Stimulated activated CD8-positive, alpha-beta memory T cell treated with anti-CD3 and anti-CD28 coated beads, Interleukin-4, amount 100 ng/mL, for 48 hours (primary cell): Measurements from ENCODE around the gene DOCK4.

Experiments used
- DNase-seq: peaks from one replicate; pipeline ENCODE4 v3.0.0-alpha.2; 2020

DOCK4 gene

DNA sequence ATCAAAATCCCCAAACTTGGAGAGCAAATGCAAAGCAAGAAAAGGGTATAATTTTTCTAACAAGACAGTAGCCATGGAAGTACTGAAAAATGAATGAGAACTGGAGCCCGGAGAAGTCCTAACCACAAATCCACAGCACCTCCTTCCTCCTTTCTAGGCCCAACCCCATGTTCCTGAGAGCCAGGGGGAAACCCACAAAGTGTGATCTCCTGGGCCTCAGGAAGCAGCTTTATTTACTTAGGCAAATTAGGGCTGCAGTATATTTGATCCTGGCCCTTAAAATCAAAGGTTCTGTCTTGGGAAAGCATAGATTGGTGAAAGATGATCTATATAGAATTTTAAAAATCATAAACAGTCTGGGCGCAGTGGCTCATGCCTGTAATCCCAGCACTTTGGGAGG is 103.0 kb downstream of the DOCK4 start:
- no peak for DNase-seq

DNA sequence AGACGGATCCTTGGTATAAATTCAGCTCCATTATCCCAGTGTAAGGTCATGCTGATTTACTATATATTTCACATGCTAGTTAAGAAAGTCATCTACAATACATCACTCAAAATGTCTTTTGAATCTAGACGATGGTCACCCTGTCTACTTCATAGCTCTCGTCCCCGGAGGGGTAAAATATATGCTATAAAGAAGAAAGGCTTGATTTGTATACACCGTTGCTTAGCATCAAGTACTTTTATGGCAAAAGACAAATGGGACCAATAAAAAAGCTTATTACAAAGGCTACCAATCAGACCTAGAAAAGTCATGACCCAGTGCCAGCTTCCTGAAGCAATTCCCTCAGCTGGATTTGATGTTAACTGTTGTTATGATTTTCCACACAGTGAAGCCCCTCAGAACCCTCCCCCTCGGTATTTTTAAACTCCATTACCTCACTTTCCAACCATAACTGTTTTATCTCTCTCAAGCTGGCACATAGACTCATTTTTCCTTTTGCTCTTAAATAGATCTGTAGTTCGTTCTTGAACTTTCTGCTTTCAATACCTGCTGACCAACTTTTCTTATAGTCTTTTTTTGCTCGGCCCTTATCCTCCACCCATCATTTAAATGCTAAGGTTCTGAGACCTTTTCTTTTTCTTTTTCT is 104.9 kb downstream of the DOCK4 start:
- no peak for DNase-seq

DNA sequence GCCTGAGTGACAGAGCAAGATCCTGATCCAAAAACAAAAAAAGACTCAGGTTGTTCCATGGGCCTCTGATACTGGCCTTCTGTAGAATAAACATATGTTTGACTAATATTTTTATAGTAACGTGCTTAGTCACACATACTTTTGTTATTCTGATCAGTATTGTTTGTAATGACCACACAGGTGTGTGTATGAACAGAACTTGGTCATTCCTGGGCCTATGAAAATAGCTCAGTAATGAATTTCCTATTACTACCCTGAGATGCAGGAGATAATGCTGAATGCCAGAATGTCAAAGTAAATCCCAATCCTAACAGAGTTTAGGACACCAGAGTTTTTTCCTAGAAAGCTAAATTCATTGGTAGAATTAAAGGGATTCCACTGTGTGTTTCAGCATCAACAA is 108.7 kb downstream of the DOCK4 start:
- no peak for DNase-seq

DNA sequence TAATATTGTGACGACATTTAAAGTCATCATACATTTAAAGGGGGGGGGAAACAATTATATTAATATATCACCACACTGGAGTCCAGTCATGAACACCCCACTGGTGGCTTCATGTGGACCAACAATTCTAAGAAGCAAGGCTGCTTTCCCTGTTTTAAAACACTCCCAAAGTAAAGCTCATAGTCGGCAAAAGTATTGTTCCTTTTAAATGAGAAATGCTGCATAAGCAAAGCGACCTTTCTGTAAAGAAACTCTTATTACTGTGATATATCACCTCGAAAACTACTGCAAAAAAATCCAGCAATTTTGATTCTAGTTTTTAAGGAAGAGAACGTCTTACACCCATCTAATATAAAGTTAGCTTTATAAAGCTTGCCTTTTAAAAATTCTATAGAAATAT is 112.8 kb downstream of the DOCK4 start:
- no peak for DNase-seq

DNA sequence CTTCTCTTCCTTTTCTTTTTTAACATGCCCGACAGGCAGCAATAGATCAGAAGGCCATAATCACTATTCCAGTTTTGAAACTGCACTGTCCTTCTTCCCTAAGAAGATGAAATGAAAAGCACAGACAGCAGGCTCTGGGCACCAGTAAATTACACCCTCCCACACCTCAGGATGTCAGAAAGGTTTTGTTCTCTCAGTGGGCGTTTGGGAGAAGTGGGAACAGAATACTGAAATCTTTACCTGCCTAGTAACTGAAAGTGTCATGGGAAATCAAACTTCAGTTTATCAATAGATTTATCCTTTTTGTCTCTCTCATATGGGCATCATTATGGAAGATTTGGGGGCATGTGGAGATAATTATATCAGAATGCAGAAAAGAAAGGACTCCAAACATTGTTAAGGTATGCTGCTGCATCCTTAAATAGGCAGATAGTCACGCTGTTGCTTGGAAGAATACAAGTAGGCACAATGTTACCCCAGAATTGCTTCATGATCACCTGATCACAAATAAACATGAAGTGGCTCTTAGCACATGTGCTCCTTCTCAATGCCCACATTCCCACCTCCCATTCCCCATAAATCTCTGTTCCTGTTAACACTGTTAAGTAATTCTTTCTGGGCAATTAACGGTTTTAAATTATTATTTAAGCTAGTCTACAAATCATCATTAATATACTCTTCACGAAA is 113.3 kb downstream of the DOCK4 start:
- no peak for DNase-seq

DNA sequence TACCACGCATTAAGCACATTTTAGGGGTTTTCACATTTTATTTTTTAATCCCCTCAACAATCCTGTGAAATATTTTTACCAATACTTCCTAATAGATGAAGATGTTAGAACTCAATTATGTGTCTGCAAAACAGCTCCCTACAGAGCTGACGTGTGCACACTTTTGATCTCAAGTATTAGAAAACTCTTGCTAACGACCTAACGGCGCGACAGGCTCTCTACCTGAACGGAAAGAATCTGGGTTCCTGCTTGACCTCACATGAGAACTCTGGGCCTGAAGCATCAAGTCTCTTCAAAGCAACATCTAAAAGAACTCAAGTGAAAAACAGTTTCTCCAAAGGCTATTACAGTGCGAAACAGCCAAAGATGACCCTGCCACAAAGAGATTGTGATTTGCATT is 113.9 kb downstream of the DOCK4 start:
- DNase-seq, result no peak

DNA sequence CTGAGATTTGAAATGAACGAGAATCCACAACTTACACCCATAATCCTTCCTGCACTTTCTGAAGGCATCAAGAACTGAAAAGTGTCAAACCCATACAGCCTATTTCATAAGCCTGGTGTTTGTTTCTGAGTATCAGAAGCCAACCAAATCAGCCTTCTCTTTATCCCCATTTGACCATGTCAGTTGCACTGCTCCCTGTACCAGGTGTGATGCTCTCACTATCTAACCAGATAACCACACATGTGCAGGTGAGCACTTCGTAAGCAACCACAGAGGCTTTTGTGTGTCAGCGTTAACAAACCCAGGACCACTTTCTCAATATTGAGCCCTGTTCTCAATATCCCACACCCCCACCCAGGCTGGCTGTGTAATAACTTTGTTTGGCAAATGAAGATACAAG is 114.4 kb downstream of the DOCK4 start:
- DNase-seq, result no peak

DNA sequence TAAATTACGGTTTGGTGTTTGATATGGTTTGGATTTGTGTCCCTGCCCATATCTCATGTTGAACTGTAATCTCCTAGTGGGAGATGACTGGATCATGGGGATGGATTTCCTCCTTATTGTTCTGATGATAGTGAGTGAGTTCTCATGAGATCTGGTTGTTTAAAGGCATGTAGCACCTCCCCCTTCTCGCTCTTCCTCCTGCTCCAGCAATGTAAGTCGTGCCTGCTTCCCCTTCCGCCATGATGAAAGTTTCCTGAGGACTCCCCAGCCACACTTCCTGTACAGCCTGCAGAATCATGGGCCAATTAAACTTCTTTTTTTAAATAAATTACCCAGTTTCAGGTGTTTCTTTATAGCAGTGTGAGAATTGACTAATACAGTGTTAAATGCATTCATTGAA is 116.6 kb downstream of the DOCK4 start:
- no peak for DNase-seq

DNA sequence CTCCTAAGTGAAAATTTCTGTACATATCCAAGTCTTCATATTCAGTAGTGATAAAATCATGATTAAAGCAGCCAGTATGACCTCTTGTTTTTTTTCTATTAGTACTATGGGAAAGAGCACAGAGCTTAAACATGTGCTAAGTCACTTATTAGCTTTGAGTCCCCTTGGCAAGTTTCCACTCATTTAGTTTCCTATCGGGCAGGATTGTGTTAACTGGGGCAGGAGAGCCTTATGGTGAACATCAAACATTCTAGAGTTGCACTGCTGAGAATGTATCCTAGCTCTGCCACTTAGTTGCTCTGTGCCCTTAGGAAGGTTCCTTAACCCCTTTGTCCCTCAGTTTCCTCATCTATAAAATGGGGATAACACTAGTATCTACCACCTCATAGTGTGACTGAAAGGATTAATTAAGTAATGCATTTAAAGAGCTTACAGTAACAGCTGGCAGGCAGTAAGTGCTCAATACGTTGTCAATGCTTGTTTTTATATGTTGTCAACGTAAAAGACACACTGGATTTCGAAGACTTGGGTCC is 117.6 kb downstream of the DOCK4 start:
- DNase-seq, result no peak

DNA sequence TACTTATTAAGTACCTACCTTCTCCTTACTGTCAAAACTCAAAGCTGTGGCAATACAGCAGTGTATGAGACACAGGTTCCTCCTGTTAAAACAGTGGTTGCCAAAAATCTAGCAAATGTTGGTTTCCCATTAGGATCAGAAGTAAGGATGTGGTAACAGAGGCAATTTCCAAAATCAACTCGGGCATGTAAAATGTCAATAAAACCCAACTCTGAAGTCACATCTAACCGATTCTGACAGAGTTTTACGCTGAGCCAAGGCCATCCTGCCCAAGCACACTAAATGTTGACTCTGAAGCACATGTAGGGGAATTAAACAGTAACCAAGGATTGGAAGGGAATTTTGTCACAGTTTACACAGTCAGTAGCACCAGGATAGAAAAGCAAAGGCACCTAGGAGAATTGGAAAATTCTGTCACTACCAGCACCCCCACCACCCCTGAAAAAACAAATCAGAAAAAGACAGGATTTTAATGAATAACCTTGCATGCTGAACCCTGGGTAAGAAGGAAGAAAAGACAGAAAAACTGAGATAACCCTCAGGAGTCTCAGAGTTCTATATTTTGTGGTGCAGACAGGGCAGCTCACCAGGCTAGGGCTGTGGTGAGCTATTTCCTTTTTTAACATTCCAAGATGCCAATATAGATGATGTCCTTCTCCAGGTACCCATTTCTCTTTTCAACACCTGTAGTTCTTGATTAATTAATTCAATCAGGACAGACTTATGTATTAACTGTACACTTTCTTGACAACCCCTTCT is 119.5 kb downstream of the DOCK4 start:
- no peak for DNase-seq

DNA sequence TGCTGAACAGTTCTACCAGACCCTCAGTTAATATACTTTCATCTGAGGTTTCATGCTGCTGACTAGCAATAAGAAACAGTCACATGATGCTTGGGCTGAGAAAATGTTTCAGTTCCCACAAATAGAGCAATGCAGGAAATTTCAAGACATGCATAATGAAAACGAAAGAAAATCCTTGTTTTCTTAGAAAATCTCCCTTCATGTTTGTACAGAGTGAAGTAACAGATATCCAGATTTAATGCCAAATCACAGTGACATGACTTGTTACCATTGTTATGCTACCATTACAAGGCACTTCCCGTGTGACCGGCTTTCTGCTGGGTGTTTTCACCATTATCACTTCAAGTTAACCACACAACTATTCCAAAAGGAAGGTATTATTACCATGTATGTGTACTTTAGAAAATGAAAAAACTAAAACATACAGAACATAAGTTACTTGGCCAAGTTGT is 121.7 kb downstream of the DOCK4 start:
- DNase-seq, result no peak

DNA sequence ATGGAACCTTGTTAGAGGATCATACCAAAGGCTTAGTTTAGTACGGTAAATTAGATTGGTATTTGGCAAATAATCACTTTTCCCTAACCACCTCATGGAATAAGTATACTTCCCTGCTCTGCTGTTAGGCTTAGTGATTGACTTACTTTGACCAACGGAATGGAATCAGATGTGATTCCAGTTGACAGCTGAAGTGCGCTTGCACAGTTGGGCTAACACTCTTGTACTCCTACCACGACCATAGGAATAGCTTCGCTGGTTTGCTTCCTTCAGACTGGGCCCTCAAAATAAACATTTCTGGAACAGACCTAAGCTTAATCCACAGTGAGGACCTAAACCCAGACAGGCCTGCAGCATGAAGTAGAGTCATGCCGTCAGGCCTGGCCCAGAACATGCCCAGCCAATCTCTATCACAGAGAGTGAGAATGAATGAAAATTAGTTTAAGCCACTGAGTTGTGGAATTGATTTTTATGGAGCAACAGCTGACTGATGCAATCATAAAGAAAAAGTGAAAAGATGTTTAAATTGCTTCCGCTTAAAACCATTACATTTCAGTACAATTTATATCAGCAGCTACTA is 122.3 kb downstream of the DOCK4 start:
- no peak for DNase-seq

DNA sequence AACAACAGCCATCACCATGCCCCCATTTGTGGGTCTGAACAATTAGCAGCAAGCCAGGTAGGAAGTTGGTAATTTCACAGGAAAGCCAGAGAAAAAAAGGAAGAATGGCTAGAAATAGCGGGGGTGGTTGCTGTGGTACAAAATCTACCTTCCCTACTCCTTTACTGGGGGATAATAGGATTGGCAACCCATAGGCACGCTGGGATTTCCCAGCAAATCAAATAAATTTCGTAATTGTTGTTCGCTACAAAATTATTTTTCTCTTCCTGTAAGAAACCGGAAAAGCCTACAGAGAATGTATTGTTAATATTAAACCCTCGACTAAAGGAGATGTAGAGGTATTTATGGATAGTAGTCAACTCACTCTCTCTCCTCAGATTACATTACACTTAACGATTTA is 123.9 kb downstream of the DOCK4 start:
- no peak for DNase-seq

DNA sequence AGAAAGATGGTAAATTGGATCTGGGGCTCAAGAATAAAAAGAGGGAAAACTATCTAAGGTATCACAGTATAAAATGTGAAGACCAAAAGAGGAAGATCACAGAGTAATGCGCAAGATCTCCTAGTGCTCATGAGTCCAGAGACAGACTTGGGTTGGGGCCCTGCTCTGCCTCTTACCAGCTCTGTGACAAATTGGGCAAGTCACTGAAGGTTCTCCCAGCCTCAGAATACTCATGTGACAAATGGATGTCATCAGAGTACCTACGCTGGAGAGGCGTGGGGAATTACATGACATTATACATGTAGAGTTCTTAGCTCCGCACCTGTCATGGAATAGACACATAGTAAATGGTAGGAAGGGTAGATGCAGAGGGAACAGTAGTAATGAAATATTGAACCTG is 124.4 kb downstream of the DOCK4 start:
- no peak for DNase-seq

DNA sequence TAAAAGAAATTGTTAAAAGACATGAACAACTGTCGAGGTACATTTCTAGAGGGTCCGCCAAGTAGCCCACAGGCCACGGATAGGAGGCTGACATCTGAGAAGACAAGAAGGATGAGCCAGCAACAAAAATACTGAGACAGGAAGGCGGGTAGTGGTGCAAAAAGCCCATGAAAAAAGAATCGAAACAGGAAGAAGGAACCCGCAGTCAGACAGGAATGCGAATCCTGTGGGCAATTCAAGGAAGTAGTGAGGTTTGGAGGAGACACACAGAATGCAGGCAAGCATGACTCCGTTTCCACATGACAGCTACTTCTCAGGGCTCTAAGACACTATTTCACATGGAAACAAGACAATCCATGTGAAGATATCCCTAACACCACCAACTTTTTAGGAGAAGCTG is 125.2 kb downstream of the DOCK4 start:
- no peak for DNase-seq

DNA sequence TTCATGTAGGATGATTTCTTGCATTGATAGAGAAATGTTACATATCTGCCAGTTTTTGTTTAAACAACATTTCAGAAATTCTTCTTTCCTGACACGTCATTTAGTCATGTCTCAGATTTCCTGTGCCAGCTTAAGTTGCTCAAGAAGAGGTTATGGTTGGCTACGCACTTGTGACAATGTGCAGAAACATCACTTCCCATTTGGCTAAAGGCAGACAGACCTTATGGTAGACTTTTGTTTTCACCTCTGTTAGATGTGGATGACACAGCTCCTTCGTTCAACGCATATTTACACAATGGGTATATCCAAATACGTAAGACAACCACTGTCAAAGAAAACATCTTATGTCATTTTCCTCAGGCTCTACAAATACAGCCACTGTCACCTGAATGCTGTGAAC is 125.8 kb downstream of the DOCK4 start:
- no peak for DNase-seq

DNA sequence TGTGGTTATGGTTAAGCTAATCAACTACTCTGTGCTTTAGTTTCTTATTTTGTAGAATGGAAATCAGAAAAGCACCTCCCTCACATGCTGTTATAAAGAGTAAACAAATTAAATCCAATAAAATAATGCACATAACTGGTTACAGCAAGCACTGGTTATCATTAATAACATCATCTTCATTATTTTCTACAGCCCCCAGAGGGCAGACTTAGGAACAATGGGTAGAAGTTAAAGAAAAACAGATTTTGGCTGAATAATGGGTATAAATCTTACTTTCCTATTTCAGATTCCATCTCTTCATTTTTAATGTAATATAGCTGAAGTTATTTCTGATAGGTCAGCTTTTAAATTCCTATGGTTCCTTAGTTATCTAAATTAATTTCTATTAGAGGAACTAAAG is 126.5 kb downstream of the DOCK4 start:
- DNase-seq, result no peak

DNA sequence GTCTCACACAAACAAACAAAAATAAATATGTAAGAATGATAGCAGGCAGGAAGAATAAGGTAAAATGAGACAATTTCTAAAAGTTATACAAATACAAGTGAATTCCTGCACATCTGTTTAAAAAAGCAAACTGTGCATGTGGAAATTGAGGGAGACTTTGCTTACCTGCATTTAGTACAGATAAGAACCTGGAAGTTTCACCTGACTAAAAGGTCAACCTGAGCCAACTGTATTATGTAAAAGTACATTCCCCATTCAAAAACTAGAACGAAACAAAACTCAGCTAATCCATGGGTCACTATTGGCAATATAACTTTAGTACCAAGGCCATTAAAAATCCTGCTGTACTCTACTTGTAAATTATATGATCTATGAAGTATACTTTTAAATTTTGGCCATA is 127.1 kb downstream of the DOCK4 start:
- DNase-seq, result no peak

DNA sequence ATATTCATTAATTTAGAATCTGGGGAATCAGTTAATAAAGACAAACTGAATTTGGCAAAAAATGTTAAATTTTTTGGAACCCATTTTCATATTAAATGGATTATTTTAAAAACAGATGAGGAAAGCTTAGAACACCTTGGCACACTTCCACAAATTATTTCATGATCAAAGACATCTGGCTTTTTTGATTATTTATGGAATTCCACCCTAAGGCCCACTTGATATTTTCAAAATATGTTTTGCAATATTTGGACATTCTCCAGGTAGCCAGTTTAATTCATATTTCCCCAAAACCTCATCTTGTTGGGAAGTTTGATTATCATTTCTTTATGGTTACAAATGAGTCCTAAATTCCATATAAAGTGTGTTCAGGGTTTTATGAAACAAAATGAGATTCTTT is 129.9 kb downstream of the DOCK4 start:
- DNase-seq, result no peak

DNA sequence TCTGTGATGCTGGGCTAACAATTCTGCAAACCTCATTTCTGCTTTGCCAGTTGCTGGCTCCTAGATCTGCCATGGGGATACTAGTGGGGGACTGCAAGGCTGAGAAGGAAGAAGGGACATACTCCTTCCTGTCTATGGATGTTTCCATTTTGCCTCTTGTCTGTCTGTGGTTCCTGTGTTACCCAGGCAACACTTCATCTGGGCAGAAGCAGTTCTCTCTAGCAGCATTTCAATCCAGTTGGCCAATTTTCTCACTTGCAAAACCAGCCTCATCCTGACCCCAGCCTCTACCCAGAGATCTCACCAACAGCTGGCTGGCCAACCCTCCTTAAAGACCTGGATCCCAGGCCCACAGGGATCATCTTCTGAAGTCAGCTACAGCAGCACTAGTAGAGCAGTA is 131.7 kb downstream of the DOCK4 start:
- DNase-seq, result no peak

DNA sequence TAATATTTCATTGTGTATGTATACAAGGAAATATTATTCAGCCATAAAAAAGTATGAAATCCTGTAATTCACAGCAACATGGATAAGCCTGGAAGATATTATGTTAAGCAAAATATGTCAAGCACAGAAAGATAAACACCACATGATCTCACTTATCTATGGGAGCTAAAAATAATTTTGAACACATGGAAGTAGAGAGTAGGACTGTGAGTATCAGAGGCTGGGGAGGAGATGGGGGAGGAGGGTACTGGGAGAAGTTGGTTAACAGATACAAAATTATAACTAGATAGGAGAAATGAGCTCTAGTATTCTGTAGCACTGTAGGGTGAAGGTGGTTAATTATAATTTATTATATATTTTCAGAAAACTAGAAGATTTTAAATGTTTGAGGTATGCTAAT is 132.7 kb downstream of the DOCK4 start:
- DNase-seq, result no peak

DNA sequence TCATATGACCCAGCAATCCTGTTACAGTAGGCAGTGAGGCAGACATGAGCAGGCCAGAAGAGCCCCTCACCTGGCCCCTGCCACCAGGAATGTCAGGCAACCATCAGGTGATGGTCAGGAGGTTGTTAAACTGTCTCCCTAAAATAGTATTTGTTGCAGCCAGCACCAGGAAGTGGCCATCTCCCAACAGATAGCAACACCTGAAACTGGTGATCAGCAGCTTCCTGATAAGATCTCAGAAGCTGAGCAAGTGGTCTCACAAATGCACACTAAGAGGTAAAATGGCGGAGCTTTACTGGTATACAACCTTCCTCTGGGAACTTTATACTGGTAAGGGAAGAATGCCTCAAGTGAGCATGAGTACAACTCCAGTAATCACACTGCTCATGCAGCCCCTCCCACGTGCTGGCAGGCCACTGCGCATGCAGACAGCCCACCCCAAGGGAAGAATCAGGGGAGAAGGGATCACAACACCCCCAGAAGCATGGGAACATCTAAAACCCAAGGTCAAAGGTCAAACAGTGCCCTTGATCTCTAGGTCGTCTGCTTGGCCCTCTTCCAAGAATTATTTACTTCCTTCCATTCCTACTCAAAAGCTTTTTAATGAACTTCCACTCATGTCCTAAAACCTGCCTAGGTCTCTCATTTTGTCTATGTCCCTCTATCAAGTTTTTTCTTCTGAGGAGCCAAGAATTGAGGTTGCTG is 133.5 kb downstream of the DOCK4 start:
- no peak for DNase-seq

DNA sequence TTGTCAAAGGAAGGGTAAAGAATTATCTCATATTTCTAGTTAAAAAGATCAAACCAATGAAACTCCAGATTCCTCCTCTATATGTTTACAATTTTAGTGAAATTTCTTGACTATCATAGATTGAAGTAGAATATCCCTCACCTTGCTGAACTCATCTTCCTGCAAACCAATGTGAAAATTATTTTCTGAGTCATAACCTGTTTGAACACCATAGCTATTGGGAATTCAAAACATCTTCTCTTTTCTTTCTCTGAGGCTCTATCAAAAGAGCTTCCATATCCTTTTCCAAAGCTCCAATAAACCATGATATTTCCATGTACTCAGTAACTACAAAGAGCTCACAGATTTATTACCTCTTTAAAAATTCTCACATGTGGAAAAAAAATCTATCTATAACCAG is 134.3 kb downstream of the DOCK4 start:
- DNase-seq, result no peak
